RWPE1 (cell line): ENCODE results near the gene IDI1.
A peak's percentile ranks its signal among the peaks of the same experiment; 100 is the strongest.

Source experiments
- CTCF ChIA-PET: fragments of 350-600 bp; sonication (Branson Sonifier 250); formaldehyde crosslinking; extraction: SDS; loops from one replicate; lab custom pipeline; 2021; lab: Yijun Ruan, JAX
- POLR2A ChIA-PET: fragments of 400-600 bp; formaldehyde crosslinking; extraction: SDS; loops from one replicate; lab custom pipeline; 2020; ENCODE audit warnings: antibody characterized with exemption; ENCODE audit not compliant: low non-redundant PET; lab: Yijun Ruan, JAX
- DNase-seq: peaks from one replicate; pipeline ENCODE4 v3.0.0; 2012; ENCODE audit warnings: low spot score
- H3K27ac ChIP-seq: fragments of 450-650 bp; 2 replicates; pipeline ENCODE4 v1.5.1; 2017
- CTCF ChIP-seq: fragments of 450-650 bp; conservative IDR thresholded peaks from 2 replicates; pipeline ENCODE4 v1.5.1; 2017; ENCODE audit warnings: low read depth, mild to moderate bottlenecking

Gene IDI1

GRCh38 chr10:1048732-1049424 is at the start of gene IDI1:
TSS of gene IDI1 (minus strand) at chr10:1049119. CDS start at chr10:1049003, 116 bp downstream.
- peak; percentile 97 for DNase-seq
- TF ChIP-seq CTCF, result no peak
- ChIA-PET CTCF (no interaction called here), POLR2A (interaction anchor here (0.5 to 1.2 kb wide), 5 partner anchors 11 to 117 kb away, joined by 3 to 6 read pairs (median 3); partner anchors contain the start of genes GTPBP4 and LARP4B)
- H3K27ac ChIP-seq, result peak within 1 kb of the TSS; percentile 97

GRCh38 chr10:1097436-1097835 is 48.5 kb upstream of the IDI1 start:
- peak overlapping the region; percentile 22; the same call in 1 of the 2 replicates for H3K27ac ChIP-seq
- ChIA-PET CTCF (no interaction called here), POLR2A (no interaction called here)
- no peak for TF ChIP-seq CTCF
- DNase-seq, result no peak

GRCh38 chr10:1096287-1096889 is 47.5 kb upstream of the IDI1 start:
- CTCF ChIA-PET, result no interaction called here
- no peak for TF ChIP-seq CTCF
- POLR2A ChIA-PET, result no interaction called here
- no peak for DNase-seq
- H3K27ac ChIP-seq, result no peak overlapping the region

GRCh38 chr10:1095498-1095897 is 46.6 kb upstream of the IDI1 start:
- ChIA-PET CTCF (no interaction called here), POLR2A (no interaction called here)
- TF ChIP-seq CTCF, result no peak
- no peak overlapping the region for H3K27ac ChIP-seq
- no peak for DNase-seq

- TF ChIP-seq CTCF, result no peak
- ChIA-PET POLR2A (no interaction called here), CTCF (no interaction called here)
- H3K27ac ChIP-seq, result no peak overlapping the region
- no peak for DNase-seq
Measured at GRCh38 chr10:1094112-1095057, 45.5 kb upstream of the IDI1 start.

- no peak overlapping the region for H3K27ac ChIP-seq
- POLR2A ChIA-PET, result no interaction called here
- no peak for TF ChIP-seq CTCF
- CTCF ChIA-PET, result no interaction called here
- DNase-seq, result no peak
Measured at GRCh38 chr10:1093696-1094095, 44.8 kb upstream of the IDI1 start.
